Ureter (tissue), 1 donor: Measurements from ENCODE around the gene SLC25A29. TPM values are rescaled to one million over a fixed set of nuclear protein-coding genes. Genes with fewer than 3 reads are reported as not detected.
"Not testable (repeated sequence)": the region's sequence is repeated elsewhere in the genome, so short reads cannot be mapped to it uniquely, and the experiment has no call there.

ENCODE experiments used
- DNase-seq: peaks from one replicate; pipeline ENCODE4 v3.0.0-alpha.2; 2020; ENCODE audit warnings: low spot score
- total RNA-seq: library from RNA; stranded (reverse); gene quantifications from one replicate; pipeline ENCODE4 v1.2.4, GENCODE V29; 2023
- donor health status: DM: yes; HTN: yes; CAD: no.

Gene SLC25A29
- total RNA-seq, 1 donor from 2014 or later = 58.4 TPM

GRCh38 chr14:100312110-100312876 is 6.0 kb upstream of the SLC25A29 start:
- not testable (repeated sequence) for DNase-seq

- no peak for DNase-seq
Observed at GRCh38 chr14:100309028-100309737, 2.9 kb upstream of the SLC25A29 start.

GRCh38 chr14:100308427-100308792 is 2.2 kb upstream of the SLC25A29 start:
- not testable (repeated sequence) for DNase-seq

- DNase-seq = no peak
Observed at GRCh38 chr14:100307766-100308426, 1.7 kb upstream of the SLC25A29 start.

- DNase-seq = peak; percentile 57
Observed at GRCh38 chr14:100306998-100307765, 938 bp upstream of the SLC25A29 start.

- DNase-seq = no peak
Observed at GRCh38 chr14:100305324-100306100, 732 bp downstream of the SLC25A29 start.

- DNase-seq = peak; percentile 70
Observed at GRCh38 chr14:100304825-100305323, 1.4 kb downstream of the SLC25A29 start.

- no peak for DNase-seq
Observed at GRCh38 chr14:100303925-100304324, 2.3 kb downstream of the SLC25A29 start.

GRCh38 chr14:100303179-100303578 is 3.1 kb downstream of the SLC25A29 start:
- no peak for DNase-seq

GRCh38 chr14:100302616-100303015 is 3.6 kb downstream of the SLC25A29 start:
- no peak for DNase-seq

GRCh38 chr14:100299238-100299560 is 7.0 kb downstream of the SLC25A29 start:
- no peak for DNase-seq

- DNase-seq = no peak
Observed at GRCh38 chr14:100298551-100299237, 7.5 kb downstream of the SLC25A29 start.

- DNase-seq = peak; percentile 73
Observed at GRCh38 chr14:100297320-100298300, 8.6 kb downstream of the SLC25A29 start.

- DNase-seq = not testable (repeated sequence)
Observed at GRCh38 chr14:100296729-100297128, 9.5 kb downstream of the SLC25A29 start.

GRCh38 chr14:100296106-100296651 is 10.1 kb downstream of the SLC25A29 start:
- no peak for DNase-seq

GRCh38 chr14:100295376-100296105 is 10.7 kb downstream of the SLC25A29 start:
- DNase-seq = no peak

- no peak for DNase-seq
Observed at GRCh38 chr14:100294963-100295330, 11.3 kb downstream of the SLC25A29 start.
